HG02885 (cell line): ENCODE data around the gene VAV3.

Experiments
- ATAC-seq: cut with Tn5 transposase; IDR thresholded peaks from one replicate; pipeline ENCODE4 v1.9.1; 2021; ENCODE audit warnings: mild to moderate bottlenecking; ENCODE audit not compliant: unreplicated experiment, poor library complexity

The VAV3 gene

DNA sequence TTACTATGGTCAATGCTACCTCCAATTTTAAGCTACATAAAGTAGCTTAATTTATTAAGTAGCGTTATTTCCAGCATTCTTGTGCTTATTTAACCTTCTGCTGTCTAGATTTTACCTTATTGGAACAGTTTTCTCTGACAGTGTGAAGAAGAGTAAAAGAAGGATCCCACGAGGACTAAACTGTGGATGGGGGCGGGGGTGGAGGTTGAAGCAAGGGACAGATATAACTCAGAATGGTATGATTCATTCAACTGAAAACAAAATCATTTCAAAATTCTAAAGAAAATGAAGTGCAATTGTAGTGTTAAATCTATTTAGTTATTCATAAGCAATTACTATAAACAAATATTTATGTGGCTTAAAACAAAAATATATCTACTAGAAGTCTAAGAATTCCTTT lies 11.5 kb upstream of the VAV3 start:
- ATAC-seq = no peak

DNA sequence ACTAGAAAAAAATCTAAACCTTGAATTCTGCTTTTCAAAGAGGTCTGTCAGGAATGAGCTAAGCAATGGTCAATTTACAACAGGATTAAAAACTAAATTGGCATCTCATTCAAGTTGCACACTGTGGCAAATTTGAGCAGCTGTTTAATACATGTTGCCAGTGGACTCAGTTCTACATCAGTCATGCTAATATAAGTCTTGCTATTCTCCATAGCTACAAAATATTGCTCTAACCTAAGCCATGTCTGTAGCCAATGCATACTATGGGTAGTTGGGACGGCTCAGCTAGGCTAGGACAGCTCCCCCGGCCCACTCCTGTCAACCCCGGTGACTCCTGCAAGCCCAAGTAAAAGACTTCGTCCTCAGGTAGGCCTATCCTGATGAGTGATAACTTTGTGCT lies 10.9 kb upstream of the VAV3 start:
- no peak for ATAC-seq

DNA sequence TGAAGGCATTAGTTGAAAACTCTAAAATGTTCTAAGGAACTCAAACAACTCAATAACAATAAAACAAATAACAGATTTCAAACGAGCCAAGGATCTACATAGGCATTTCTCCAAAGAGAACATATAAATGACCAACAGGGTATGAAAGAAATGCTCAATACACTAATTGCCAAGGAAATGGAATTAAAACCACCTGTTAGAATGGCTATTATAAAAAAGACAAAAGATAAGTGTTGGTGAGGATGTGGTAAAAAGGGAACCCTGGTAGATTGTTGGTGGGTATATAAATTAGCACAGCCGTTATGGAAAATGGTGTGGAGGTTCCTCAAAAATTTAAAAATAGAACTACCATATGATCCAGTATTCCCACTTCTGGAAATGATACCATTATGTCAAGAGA lies 9.1 kb upstream of the VAV3 start:
- ATAC-seq = no peak

DNA sequence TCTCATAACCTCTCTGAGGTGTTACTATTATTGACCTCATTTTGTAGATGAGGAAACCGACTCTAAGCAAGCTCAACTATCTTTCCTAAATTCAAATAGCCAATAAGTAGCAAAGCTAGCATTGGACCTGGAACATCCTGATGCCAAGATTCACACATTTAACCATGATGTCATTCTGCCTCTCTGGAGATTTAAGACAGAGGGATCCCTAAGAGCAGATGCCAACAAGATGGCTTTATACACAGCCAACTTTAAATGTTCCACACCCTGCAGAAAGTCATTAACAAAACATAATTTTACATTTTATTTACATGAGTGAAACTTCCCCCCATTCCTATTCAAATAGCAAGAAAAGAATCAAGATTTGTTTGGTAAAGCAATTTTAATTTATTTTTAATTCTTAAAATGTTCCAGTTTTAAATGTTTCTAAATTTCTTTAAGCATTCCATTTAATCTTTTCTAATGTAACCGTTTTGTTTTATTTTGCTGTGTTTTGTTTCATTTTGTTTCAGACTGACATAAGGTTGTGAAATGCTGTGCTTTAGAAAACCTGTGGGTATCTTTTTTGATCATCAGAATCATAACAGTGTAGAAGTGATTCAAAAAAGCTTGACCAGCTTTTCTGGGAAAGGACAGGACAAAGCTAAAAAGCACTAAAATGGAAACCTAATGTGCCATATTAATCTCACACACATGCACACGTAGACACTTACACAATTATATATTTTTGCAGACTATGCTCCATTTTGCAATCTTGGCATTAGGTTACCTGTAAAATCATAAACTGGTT lies 7.6 kb upstream of the VAV3 start:
- ATAC-seq = no peak

DNA sequence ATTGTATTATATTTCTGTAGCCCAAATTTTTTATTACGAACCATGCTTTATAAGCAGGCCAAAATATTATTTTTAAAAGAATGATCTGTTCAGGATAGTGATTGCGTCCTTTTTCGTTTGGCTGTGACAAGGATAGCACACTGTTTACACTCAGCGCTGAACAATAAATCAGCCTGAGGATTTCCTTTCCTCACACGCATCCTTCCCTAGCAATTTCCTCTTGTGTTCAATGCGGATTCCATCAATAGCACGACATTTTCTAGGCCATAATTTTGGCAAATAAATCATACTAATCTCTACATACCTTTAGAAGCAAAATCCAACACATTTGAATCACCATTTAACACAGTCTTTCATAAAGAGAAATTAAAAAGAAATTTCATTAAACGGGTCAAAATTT lies 1.6 kb upstream of the VAV3 start:
- no peak for ATAC-seq

DNA sequence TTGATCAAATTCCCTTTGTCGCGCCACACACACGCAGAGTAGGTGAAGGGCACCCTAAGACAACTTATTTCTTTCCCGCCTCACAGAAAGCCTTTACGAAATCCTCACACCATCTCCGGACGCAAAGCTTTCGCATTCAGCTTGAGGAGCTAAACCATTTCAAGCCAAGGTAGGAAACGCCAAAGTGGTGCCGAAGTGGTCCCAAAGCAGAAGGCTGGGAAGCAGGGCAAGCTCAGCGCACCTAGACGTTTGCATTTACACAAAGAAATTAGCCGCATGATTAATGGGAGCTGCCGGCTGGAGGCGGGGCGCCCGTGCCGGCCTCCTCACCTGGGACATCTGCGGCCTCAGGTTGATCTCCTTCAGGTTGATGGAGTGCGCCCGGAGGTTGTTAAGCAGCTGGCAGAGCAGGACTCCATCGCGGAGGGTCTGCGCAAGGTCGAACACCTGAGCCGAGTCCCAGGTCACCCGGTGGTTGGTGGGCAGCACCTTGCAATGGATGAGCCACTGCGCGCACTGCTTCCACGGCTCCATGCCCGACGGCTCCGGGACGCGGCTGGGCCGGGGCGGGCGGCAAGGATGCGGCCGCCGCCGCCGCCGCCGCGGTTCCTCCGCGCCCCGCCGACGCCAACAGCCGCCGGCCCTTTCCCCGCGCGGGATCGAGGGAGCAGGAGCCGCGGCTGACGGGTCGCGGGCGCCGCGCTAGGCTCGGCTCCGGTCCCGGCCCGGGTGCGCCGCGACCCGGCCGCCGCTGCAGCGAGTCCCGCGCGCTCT lies 457 bp downstream of the VAV3 start:
- ATAC-seq = peak; percentile 5

DNA sequence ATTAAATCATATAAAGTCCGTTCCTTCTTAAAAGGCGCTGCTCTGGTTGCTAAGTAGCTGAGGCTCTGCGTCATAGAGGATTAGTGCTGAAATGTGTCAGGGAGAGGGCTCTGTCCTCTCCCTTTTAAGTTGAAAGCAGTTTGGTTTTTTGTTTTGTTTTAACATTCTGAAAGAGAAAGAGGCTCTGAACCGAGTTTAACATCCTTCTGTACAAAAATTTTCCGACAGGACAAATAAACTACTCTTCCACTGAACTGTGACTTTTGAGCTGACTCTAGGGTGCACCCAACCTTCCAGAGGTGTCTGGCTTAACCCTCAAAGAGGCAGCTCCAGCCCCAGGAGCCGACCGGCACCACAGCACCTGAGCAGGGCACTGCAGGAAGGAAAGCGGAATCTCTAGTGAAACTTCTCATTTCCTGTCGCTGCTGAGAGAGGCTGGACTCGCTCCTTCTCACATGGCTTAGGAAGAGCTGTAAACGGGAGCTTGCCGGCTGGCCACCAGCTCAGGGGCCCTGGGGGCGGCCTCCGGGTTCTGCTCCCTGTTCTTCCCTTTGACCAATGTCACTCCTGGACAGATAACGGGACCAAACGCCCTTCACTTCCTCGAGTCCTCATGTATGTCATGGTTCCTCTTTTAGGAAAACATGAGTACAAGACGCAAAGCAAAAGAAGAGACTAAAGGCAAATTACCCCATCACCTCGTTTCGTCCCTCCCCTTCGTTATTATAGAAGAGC lies 1.2 kb downstream of the VAV3 start:
- peak; percentile 81 for ATAC-seq

DNA sequence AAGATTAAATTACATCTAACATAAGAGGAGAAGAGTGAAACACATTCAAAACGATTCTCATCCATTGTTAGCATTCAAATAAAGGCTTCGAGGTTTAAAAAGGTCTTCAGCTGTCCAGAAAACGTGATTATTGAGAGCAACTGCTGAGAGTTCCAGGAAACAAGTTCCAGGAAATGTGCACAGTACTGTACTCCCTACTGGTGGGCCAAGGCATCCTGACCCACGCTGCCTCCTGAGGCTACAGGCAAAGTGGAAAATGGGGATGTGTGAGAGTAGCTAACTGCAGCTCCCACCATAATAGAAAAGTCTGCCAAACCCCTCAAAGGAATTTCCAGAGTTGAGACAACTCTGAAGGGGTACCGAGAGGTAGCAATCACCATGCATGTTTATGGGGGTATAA lies 2.0 kb downstream of the VAV3 start:
- no peak for ATAC-seq

DNA sequence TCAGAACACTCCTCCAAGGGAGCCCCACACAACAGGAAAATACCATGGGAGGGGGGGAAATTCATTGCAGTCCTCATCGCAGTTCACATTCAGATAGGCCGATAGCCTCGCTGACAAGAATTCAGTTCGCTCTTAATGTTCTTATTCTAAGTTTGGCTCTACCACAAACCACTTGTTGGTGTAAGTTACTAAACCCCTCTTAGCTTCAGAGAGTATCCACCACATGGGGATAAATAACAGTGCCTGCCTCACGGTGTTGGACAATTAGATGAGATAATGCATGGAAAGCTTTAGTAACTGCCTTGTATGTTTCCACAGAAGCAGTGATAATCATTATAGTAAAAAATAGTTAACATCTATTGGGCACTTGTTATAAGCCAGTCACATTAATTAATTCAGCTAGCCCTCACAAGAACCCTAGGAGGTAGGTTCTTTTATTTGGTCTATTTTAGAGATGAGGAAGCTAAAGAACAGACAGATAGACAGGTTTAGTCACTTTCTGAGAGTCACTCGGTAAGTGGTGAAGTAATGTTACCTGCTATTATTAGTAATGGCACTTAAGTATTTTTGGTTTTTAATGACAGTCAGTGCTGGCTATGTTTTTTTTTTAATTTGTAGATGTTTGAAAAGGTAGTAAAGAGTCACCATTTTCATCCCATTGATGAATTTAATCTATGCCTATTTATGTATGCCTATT lies 10.1 kb downstream of the VAV3 start:
- ATAC-seq = peak; percentile 51

DNA sequence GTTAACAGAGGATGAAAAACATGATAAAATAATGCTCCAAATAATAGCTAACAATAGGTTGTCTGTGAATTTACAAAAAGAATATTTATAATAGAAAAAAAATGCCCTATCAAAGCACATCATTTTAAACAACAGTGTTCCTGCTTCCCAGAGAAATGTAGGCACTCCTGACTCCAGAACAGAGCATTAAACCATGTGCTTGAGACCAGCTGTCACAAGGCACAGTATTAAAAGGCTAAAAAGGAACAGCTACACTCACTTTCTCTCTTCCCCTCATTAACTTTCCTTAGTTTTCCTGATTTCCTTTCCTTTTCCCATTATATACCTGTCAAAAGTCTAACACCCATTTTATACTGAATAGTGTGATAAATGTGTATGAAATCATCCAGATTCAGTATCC lies 10.9 kb downstream of the VAV3 start:
- no peak for ATAC-seq

DNA sequence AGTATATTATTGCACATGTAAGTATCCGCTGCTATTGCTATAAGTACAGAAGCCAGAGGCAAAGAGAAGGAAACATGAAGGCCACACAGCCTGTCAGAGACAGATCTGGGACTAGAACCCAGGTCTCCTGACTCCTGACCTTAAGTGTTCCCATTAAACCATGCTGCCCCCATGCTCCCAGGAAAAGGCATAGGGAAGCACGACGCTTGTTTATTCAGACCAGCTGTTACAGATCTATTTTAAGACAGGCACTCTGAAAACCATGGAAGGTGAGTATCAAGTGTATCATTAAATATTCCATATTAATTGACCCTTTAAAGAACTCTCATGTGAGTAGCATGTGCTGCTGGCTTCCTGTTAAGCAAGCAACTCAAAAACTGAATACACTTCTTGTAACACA lies 11.4 kb downstream of the VAV3 start:
- no peak for ATAC-seq

DNA sequence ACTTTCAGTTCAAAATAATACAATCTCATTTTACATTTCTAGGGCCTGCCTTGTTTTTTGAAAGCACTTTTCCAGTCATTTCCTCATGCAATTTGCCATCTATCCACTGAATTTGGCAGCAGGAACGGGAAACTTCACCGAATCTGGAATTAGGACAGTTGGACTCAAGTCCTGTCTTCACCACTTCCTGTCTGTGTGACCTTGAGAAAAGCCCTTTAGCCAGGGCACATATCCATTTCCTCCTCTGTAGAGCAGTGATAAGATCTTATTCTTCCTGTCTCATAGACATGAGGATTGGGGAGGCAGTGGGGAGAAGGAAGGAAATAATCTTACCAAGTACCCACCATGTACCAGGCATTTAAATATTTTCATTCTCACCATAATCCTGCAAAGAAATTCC lies 12.0 kb downstream of the VAV3 start:
- ATAC-seq = no peak

DNA sequence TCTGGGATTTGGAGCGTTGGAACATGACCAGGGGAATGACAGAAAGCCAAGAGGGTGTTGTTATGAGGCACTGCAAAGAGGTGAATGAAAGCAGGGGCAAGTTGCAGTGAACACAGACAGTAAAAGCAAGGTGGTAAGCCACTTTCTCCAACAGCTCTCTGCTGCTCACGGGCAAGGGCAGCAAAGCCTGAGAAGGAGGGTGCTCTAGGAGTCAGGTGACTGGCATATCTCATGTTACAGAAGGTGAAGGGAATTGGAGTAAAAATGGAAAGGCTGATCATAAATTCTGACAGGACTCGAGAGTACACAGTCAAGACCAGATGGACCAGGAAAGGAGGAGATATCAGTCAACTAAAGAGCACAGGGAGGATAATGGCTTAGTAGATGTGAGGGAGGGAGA lies 14.5 kb downstream of the VAV3 start:
- no peak for ATAC-seq

DNA sequence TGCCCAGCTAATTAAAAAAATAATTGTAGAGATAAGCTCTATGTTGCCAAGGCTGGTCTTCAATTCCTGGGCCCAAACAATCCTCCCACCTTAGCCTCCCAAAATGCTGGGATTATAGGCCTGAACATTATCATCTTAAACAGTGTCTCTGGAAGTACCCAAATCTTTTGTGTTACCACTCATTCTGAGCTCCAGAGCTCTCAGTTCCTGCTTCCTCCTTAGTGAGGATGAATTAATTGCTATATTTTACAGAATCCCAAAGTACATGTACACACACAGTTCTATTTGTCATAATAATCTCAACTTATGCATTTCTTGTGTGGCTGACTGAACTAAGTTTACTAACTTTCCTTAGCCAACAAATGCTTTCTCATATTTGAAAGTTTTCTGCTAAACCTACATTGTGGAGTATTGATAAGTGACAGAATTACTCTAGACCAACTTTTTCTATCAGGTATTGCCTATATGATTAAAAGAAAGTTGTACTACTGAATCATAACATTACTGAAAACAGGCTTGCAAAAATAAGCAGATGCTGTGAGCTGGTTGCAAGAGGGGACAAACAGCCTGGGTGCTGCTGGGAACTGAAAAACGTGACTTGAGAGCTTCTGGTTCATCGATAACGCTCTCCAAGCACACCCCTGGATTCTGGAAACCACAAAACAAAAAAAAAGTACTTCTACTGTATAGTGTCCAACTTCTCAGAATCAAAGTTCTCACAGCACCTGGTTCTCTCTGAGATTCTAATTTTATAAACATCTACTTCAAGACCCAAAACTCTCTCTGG lies 15.3 kb downstream of the VAV3 start:
- peak; percentile 92 for ATAC-seq

DNA sequence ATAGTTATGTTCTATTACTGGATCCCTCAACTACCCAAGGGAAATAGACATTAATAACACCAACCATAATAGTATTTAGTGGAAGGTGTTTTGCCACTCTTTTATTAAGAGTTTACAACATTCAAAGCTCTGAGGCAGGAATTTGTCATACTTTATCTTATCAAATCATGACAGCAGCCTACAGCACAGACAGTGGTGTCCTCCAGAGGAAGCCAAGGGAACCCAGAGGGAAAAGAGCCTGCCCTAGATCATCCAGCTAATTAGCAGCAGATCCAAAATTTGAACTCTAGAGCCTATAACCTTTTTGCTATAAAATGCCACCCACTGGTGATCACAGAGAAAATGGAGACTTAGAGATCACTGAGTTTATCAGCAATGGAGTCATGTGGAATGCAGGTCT lies 18.2 kb downstream of the VAV3 start:
- ATAC-seq = no peak

DNA sequence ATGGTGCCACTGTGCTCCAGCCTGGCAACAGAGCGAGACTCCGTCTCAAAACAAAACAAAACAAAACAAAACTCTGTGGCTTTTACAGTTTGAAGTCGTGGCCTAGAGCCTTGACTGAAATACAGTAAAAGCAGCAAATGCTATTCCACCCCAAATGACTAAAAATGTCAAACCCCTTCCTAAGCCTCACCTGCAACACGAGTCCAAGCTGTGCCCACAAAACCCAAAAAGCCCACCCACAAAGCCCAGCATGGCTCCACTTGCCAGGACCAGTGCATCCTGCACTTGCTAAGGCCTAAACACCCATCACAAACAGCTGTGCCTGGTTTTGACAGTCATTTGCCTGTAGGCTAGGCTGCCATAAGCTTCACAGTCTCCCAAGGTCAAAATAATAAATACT lies 21.3 kb downstream of the VAV3 start:
- no peak for ATAC-seq

DNA sequence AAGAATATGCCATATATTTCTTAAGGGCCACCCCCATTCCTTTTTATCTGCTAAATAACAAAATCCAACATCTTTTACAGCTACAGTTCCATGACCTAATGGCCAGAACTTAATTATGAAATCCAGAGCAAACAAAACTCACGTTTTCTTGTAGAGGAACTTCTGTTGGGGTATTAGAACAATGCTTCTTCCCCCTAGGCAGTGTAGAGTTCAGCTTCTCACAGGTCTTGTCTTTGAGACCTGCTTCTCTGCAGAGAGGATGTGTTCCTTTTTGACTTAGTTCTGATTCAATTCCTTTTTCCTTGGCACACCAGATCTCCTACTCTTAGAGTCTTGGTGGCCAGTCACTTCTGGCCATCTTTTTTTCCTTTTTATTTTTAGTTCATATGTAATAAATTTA lies 22.2 kb downstream of the VAV3 start:
- no peak for ATAC-seq

DNA sequence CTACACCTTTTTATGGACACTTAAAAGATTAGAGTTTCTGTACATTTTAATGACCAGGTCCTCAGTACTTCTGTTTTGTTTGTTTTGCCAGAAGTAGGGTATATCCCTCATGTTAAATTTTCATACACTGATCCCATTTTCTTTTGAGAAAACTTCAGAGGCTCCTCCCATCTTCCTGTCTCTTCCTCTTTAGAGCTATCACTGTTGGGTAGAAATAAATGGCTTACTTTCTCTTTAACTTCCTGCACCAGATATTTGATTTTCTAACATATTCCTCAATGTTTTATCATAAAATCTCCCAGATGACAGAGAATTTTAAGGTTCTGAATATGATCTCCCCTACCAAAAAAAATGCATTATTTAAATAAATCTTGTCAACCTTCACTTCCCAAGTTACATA lies 23.4 kb downstream of the VAV3 start:
- no peak for ATAC-seq

DNA sequence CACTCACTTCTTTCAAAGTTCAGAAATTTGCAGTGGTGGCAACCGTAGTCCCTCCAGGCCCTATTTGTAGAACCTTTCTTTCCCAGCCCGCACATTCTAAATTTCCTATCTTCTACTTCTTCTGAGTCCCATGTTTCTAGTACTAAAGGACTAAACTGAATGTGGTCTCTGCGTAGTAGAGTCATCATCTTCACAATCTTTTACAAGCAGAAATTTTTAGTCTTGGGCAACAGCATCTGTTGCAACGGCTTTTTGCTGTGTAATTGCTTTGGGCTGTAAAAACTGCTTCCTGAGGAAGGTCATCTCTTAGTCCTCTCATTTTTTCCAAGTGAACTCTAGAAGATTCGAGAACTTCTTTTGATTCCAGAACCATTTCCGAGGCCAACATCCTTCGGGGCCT lies 23.9 kb downstream of the VAV3 start:
- no peak for ATAC-seq

DNA sequence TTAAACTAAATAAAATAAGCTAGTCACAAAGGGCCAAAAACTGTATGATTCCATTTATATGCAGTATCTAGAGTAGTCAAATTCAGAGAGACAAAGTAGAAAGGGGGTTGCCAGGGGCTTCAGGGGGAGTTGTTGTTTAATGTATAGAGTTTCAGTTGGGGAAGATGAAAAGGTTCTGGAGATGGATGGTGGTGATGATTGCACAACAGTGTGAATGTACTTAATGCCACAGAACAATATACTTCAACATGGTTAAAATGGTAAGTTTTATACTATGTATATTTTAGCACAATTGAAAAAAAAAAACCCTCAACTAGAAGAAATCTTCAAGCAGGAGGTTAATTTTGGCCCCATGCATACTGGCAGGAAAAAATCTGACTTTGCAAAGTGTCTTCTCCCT lies 24.3 kb downstream of the VAV3 start:
- ATAC-seq = no peak
